GM19372 (cell line): ENCODE results near the gene RFC5.
"Not testable (repeated sequence)": the region's sequence is repeated elsewhere in the genome, so short reads cannot be mapped to it uniquely, and the experiment has no call there.

Source experiments
- ATAC-seq: cut with Tn5 transposase; IDR thresholded peaks from one replicate; pipeline ENCODE4 v1.9.1; 2021; ENCODE audit warnings: mild to moderate bottlenecking, low read depth, moderate library complexity; ENCODE audit not compliant: unreplicated experiment

RFC5 gene

GRCh38 chr12:118016424-118017264, at the start of gene RFC5:
Gene RFC5, plus strand, starts transcription at chr12:118016703. Its CDS starts 125 bp downstream, at chr12:118016828.
- peak; percentile 97 for ATAC-seq

GRCh38 chr12:117967043-117967442, 49.5 kb upstream of the RFC5 start:
- no peak for ATAC-seq

- ATAC-seq: no peak
Observed at GRCh38 chr12:117967512-117967911, 49.0 kb upstream of the RFC5 start.

GRCh38 chr12:117968151-117968789, 48.2 kb upstream of the RFC5 start:
- ATAC-seq: no peak

GRCh38 chr12:117968826-117969659, 47.5 kb upstream of the RFC5 start, which contains the start of gene KSR2:
Gene KSR2, minus strand, starts transcription at chr12:117968990. Its CDS starts 735 bp downstream, at chr12:117968255.
- ATAC-seq: peak; percentile 85

- ATAC-seq: no peak
Observed at GRCh38 chr12:117970334-117970733, 46.2 kb upstream of the RFC5 start.

GRCh38 chr12:117972301-117972700, 44.2 kb upstream of the RFC5 start:
- ATAC-seq: no peak

GRCh38 chr12:117975006-117975405, 41.5 kb upstream of the RFC5 start:
- ATAC-seq: no peak

GRCh38 chr12:117977373-117977772, 39.1 kb upstream of the RFC5 start:
- no peak for ATAC-seq

- no peak for ATAC-seq
Observed at GRCh38 chr12:117980616-117981015, 35.9 kb upstream of the RFC5 start.

- no peak for ATAC-seq
Observed at GRCh38 chr12:117981267-117981666, 35.2 kb upstream of the RFC5 start.

- ATAC-seq: no peak
Observed at GRCh38 chr12:117985182-117985581, 31.3 kb upstream of the RFC5 start.

GRCh38 chr12:117986705-117987469, 29.6 kb upstream of the RFC5 start:
- no peak for ATAC-seq

- ATAC-seq: no peak
Observed at GRCh38 chr12:117994551-117995438, 21.7 kb upstream of the RFC5 start.

GRCh38 chr12:117998719-117999118, 17.8 kb upstream of the RFC5 start:
- no peak for ATAC-seq

GRCh38 chr12:117999806-118000205, 16.7 kb upstream of the RFC5 start:
- ATAC-seq: not testable (repeated sequence)

GRCh38 chr12:118010903-118011302, 5.6 kb upstream of the RFC5 start:
- no peak for ATAC-seq

GRCh38 chr12:118011377-118011776, 5.1 kb upstream of the RFC5 start:
- no peak for ATAC-seq

GRCh38 chr12:118011961-118012360, 4.5 kb upstream of the RFC5 start:
- ATAC-seq: no peak
